GM12878 (cell line): ENCODE results near the gene RNFT2. TPM values are rescaled to one million over a fixed set of nuclear protein-coding genes. Genes with fewer than 3 reads are reported as not detected.

Experiments
- ATAC-seq: fragments of 200-7000 bp; cut with Tn5 transposase; 3 replicates; pipeline ENCODE4 v1.9.1; 2020; ENCODE audit warnings: mild to moderate bottlenecking, moderate library complexity
- BruUV-seq: library from RNA; stranded (reverse); fragments of 400-500 nt; replicated peaks from 2 replicates; lab custom pipeline; 2021; lab: Mats Ljungman, UMichigan
- CTCF ChIA-PET: fragments of 300-600 bp; sonication (Branson Sonifier 250); formaldehyde crosslinking; extraction: SDS; loops from one replicate; lab custom pipeline; 2021; ENCODE audit warnings: inconsistent platforms; lab: Yijun Ruan, JAX
- POLR2A ChIA-PET: fragments of 350-600 bp; formaldehyde crosslinking; extraction: SDS; loops from one replicate; lab custom pipeline; 2021; ENCODE audit warnings: inconsistent platforms; lab: Charles Lee
- RAD21 ChIA-PET: fragments of 300-600 bp; sonication (Branson Sonifier 250); formaldehyde crosslinking; loops from one replicate; lab custom pipeline; 2023; ENCODE audit warnings: antibody characterized with exemption; ENCODE audit not compliant: unreplicated experiment; lab: Charles Lee
- SMC1A ChIA-PET: fragments of 300-600 bp; sonication (Branson Sonifier 250); formaldehyde crosslinking; loops from one replicate; lab custom pipeline; 2023; ENCODE audit not compliant: unreplicated experiment, uncharacterized antibody; lab: Charles Lee
- DNase-seq: peaks from one replicate; pipeline ENCODE4 v3.0.0-alpha.2; 2011; ENCODE audit warnings: low read depth, low spot score
- FAIRE-seq: peaks from 3 replicates; lab custom pipeline; 2011; peaks lifted over from hg19 to GRCh38; lab: Jason Lieb, UNC
- H2AFZ ChIP-seq: 2 replicates; pipeline ENCODE4 v1.6.0; 2011; ENCODE audit warnings: low read depth, low read length, control low read depth; ENCODE audit not compliant: control insufficient read depth
- H3K27ac ChIP-seq: 2 replicates; pipeline ENCODE4 v1.5.1; 2011; ENCODE audit warnings: control low read depth; ENCODE audit not compliant: control insufficient read depth, insufficient read depth
- H3K27me3 ChIP-seq, 2 experiments: replicated peaks in 1 of 2; 2 replicates each; pipeline versions ENCODE4 v1.6.0 to v1.6.1; 2011; ENCODE audit warnings: low read length in 1 of 2; ENCODE audit not compliant: control insufficient read depth in 2 of 2, insufficient read depth in 2 of 2
- H3K36me3 ChIP-seq, 2 experiments: 2 replicates each; pipeline ENCODE4 v1.5.1; 2011; ENCODE audit warnings: low read length in 1 of 2; ENCODE audit not compliant: control insufficient read depth in 2 of 2, insufficient read depth in 2 of 2
- H3K4me1 ChIP-seq: 2 replicates; pipeline ENCODE4 v1.6.1; 2011; ENCODE audit warnings: mild to moderate bottlenecking, low read length, moderate library complexity, mixed read lengths; ENCODE audit not compliant: control insufficient read depth, insufficient read depth
- H3K4me2 ChIP-seq: 2 replicates; pipeline ENCODE4 v1.6.0; 2011; ENCODE audit warnings: control low read depth; ENCODE audit not compliant: control insufficient read depth, insufficient read depth
- H3K4me3 ChIP-seq: fragments of 200-600 bp; sonication (generic); 2 replicates; pipeline ENCODE4 v1.5.1; 2016
- H3K79me2 ChIP-seq: 2 replicates; pipeline ENCODE4 v1.6.0; 2011; ENCODE audit warnings: low read length; ENCODE audit not compliant: control insufficient read depth, insufficient read depth
- H3K9ac ChIP-seq: 2 replicates; pipeline ENCODE4 v1.8.0; 2011; ENCODE audit warnings: low read length, control low read depth, mixed read lengths; ENCODE audit not compliant: control insufficient read depth, insufficient read depth
- H3K9me3 ChIP-seq: replicated peaks from 3 replicates; pipeline ENCODE4 v1.5.1; 2011; ENCODE audit warnings: mild to moderate bottlenecking, low read length; ENCODE audit not compliant: control insufficient read depth, insufficient read depth
- H4K20me1 ChIP-seq: 2 replicates; pipeline ENCODE4 v1.6.0; 2011; ENCODE audit not compliant: control insufficient read depth, insufficient read depth
- CUX1 ChIP-seq: IDR thresholded peaks from 2 replicates; pipeline ENCODE4 v1.6.1; 2012; ENCODE audit warnings: improper control_type of control experiment, low read depth, low read length; ENCODE audit not compliant: insufficient replicate concordance
- E2F8 ChIP-seq: fragments of 450-650 bp; IDR thresholded peaks from 2 replicates; pipeline ENCODE4 v1.6.1; 2018; ENCODE audit warnings: mild to moderate bottlenecking, low read depth, moderate library complexity; ENCODE audit not compliant: partially characterized antibody
- ESRRA ChIP-seq: IDR thresholded peaks from 2 replicates; pipeline ENCODE4 v1.6.1; 2012; ENCODE audit warnings: mild to moderate bottlenecking, low read length, improper control_type of control experiment
- FOXM1 ChIP-seq: IDR thresholded peaks from 2 replicates; pipeline ENCODE4 v1.6.1; 2012; ENCODE audit warnings: low read depth, mild to moderate bottlenecking, inconsistent platforms, low read length, moderate library complexity
- MYB ChIP-seq: fragments of 150-350 bp; IDR thresholded peaks from 2 replicates; pipeline ENCODE4 v1.6.1; 2014; ENCODE audit warnings: mild to moderate bottlenecking, low read depth, low read length, borderline replicate concordance
- NFYB ChIP-seq: IDR thresholded peaks from 2 replicates; pipeline ENCODE4 v1.6.1; 2011; ENCODE audit warnings: low read depth, mild to moderate bottlenecking, low read length, improper control_type of control experiment, moderate library complexity; ENCODE audit not compliant: insufficient read depth
- NRF1 ChIP-seq: conservative IDR thresholded peaks from 2 replicates; pipeline ENCODE4 v1.6.1; 2011; ENCODE audit warnings: mild to moderate bottlenecking, low read depth, low read length, improper control_type of control experiment
- PAX5 ChIP-seq: IDR thresholded peaks from 2 replicates; pipeline ENCODE4 v1.6.1; 2011; ENCODE audit warnings: low read depth, low read length, borderline replicate concordance
- POU2F2 ChIP-seq: IDR thresholded peaks from 3 replicates; pipeline ENCODE4 v1.6.1; 2011; ENCODE audit warnings: low read depth, mild to moderate bottlenecking, low read length, borderline replicate concordance
- RAD51 ChIP-seq: fragments of 450-650 bp; IDR thresholded peaks from 2 replicates; pipeline ENCODE4 v1.6.1; 2016; ENCODE audit warnings: moderate library complexity, mild to moderate bottlenecking, inconsistent platforms
- RB1 ChIP-seq: fragments of 450-650 bp; formaldehyde crosslinking; IDR thresholded peaks from 2 replicates; pipeline ENCODE4 v1.6.1; 2017; ENCODE audit warnings: mild to moderate bottlenecking, borderline replicate concordance
- SIX5 ChIP-seq: IDR thresholded peaks from 2 replicates; pipeline ENCODE4 v1.6.1; 2011; ENCODE audit warnings: mild to moderate bottlenecking, low read depth, low read length, moderate library complexity; ENCODE audit not compliant: severe bottlenecking
- WRNIP1 ChIP-seq: IDR thresholded peaks from 2 replicates; pipeline ENCODE4 v1.6.1; 2011; ENCODE audit warnings: low read depth, low read length, improper control_type of control experiment, borderline replicate concordance
- ZNF622 ChIP-seq: fragments of 450-650 bp; IDR thresholded peaks from 2 replicates; pipeline ENCODE4 v1.6.1; 2017; ENCODE audit warnings: mild to moderate bottlenecking, inconsistent platforms
- WGBS: methylation state at CpG from one replicate; pipeline ENCODE4 v1.1.6; 2016; ENCODE audit warnings: low lambda C conversion rate; ENCODE audit not compliant: insufficient replicate concordance, insufficient coverage; ENCODE audit errors: missing lambda C conversion rate; 5-methylcytosine and 5-hydroxymethylcytosine counted together
- in situ Hi-C: fragments of 300-500 bp; cut with MboI; formaldehyde crosslinking; loops from 9 replicates; pipeline ENCODE4 v1.14.3; 2018; ENCODE audit warnings: mixed read lengths
- intact Hi-C: fragments of 100-400 bp; cut with micrococcal nuclease; formaldehyde crosslinking; loops from one replicate; pipeline ENCODE4 v1.14.2; 2022; ENCODE audit not compliant: unreplicated experiment
- polyA plus RNA-seq, 11 experiments: library from polyadenylated mRNA; depleted of rRNA in 4 of 11; unstranded in 6 of 11; stranded (reverse) in 5 of 11; fragments of >200 nt; fragmentation: Nextera tagmentation in 4 of 11; fragmentation: Illumina TruSeq in 1 of 11; extraction: Ambion mirVana in 4 of 11; extraction: Trizol in 1 of 11; gene quantifications; 1 replicate in 1 of 11; 2 replicates in 10 of 11; pipeline versions ENCODE4 v1.2.1 to v1.2.3, GENCODE V29; 2011 to 2016; ENCODE audit warnings: inconsistent platforms in 2 of 11, missing spikeins in 2 of 11, low read depth in 1 of 11
- total RNA-seq, 4 experiments: library from RNA; depleted of rRNA in 3 of 4; stranded (reverse); fragments of >200 nt in 3 of 4; fragmentation: Illumina TruSeq in 1 of 4; extraction: Trizol in 1 of 4; gene quantifications; 2 replicates each; pipeline versions ENCODE4 v1.2.1 to v1.2.3, GENCODE V29; 2013 to 2021
- TF ChIP-seq, protein P1 (sequence below): IDR thresholded peaks from 2 replicates; pipeline ENCODE4 v1.6.1; 2011; ENCODE audit warnings: borderline replicate concordance, low read depth, mild to moderate bottlenecking, moderate library complexity, mixed read lengths, low read length; ENCODE audit not compliant: insufficient read depth; ENCODE audit errors: extremely low read length

Gene RNFT2
- total and polyA plus RNA-seq, 10 of the 15 experiments (the other 5 are each of a cell fraction or from before 2014, with no cell fraction given) = 2.5 to 17.3 (median 9.7) TPM

- peaks cover 13 to 17% of the 10 kb centered on the region in 2 experiments; a peak in 3 of 4 replicates for H3K27me3 ChIP-seq
- SMC1A ChIA-PET = no interaction called here
- in situ Hi-C loops = no loop called here
- H3K9me3 ChIP-seq = no peaks in the 10 kb centered on the region
- DNase-seq (no peak), FAIRE-seq (no peak), ATAC-seq (no peak)
- H3K9ac ChIP-seq = no peak overlapping the region
- H3K4me1 ChIP-seq = no peaks in the 10 kb centered on the region; the same call in 1 of the 2 replicates
- intact Hi-C loops = loop anchor here (10.0 kb wide), 1 partner anchor 150 kb away; the partner anchor contains the start of genes RNFT2 and SPRING1
- H3K79me2 ChIP-seq = no peaks in the 10 kb centered on the region
- POLR2A ChIA-PET = no interaction called here
- no TSS peak for BruUV-seq
- WGBS = 61% methylated on average over 3 of the region's 3 CpGs
- no peak overlapping the region for H3K4me3 ChIP-seq
- no peaks in the 10 kb centered on the region for H4K20me1 ChIP-seq
- H3K4me2 ChIP-seq = no peak overlapping the region
- no peak overlapping the region for H3K27ac ChIP-seq
- RAD21 ChIA-PET = no interaction called here
- H3K36me3 ChIP-seq = no peaks in the 10 kb centered on the region
- CTCF ChIA-PET = no interaction called here
- H2AFZ ChIP-seq = no peak overlapping the region
- TF ChIP-seq ESRRA = no peak
- no peak for TF ChIP-seq RB1
- no peak for TF ChIP-seq POU2F2
- TF ChIP-seq NRF1 = no peak
- TF ChIP-seq E2F8 = no peak
- no peak for TF ChIP-seq SIX5
- TF ChIP-seq ZNF622 = no peak
- TF ChIP-seq CUX1 = no peak
- TF ChIP-seq MYB = no peak
- TF ChIP-seq FOXM1 = no peak
- TF ChIP-seq NFYB = no peak
- TF ChIP-seq PAX5 = no peak
- TF ChIP-seq, protein P1, sequence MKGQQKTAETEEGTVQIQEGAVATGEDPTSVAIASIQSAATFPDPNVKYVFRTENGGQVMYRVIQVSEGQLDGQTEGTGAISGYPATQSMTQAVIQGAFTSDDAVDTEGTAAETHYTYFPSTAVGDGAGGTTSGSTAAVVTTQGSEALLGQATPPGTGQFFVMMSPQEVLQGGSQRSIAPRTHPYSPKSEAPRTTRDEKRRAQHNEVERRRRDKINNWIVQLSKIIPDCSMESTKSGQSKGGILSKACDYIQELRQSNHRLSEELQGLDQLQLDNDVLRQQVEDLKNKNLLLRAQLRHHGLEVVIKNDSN = no peak
- TF ChIP-seq RAD51 = no peak
- no peak for TF ChIP-seq WRNIP1
Measured at GRCh38 chr12:116884871-116885270, 146.8 kb downstream of the RNFT2 start.
